K562 (cell line): Measurements from ENCODE around the gene CHMP4B. TPM values are rescaled to one million over a fixed set of nuclear protein-coding genes. Genes with fewer than 3 reads are reported as not detected.

ENCODE experiments used
- ATAC-seq: fragments of 200-7000 bp; cut with Tn5 transposase; 3 replicates; pipeline ENCODE4 v1.9.1; 2020; ENCODE audit warnings: moderate library complexity
- BruUV-seq: library from RNA; stranded (reverse); fragments of 400-500 nt; replicated peaks from 2 replicates; lab custom pipeline; 2021; lab: Mats Ljungman, UMichigan
- CTCF ChIA-PET: fragments of 300-600 bp; formaldehyde crosslinking; extraction: SDS; loops from one replicate; lab custom pipeline; 2021; ENCODE audit warnings: low intra/inter-chr PET ratio; lab: Yijun Ruan, JAX
- POLR2A ChIA-PET: fragments of 300-600, 350-650 bp; sonication (Branson Sonifier 250); formaldehyde crosslinking; extraction: SDS; loops from one replicate; lab custom pipeline; 2021; ENCODE audit warnings: antibody characterized with exemption, inconsistent platforms; lab: Yijun Ruan, JAX
- DNase-seq, 4 experiments: peaks; one replicate each; pipeline versions ENCODE4 v3.0.0 to v3.0.0-alpha.2; 2011 to 2018; ENCODE audit warnings: low spot score in 3 of 4, mixed read lengths in 3 of 4; ENCODE audit errors: extremely low read depth in 1 of 4
- FAIRE-seq: peaks from 2 replicates; lab custom pipeline; 2011; peaks lifted over from hg19 to GRCh38; lab: Jason Lieb, UNC
- H2AFZ ChIP-seq: 2 replicates; pipeline ENCODE4 v1.6.0; 2011; ENCODE audit warnings: low read depth, low read length, control low read depth, inconsistent platforms
- H3K27ac ChIP-seq: fragments of 200-600 bp; 3 replicates; pipeline ENCODE4 v1.8.0; 2011; ENCODE audit warnings: low read depth, mild to moderate bottlenecking, control low read depth, inconsistent platforms, low read length, moderate library complexity, mixed read lengths; ENCODE audit errors: extremely low read depth
- H3K27me3 ChIP-seq, 2 experiments: fragments of 300-600 bp in 1 of 2; 2 replicates in 1 of 2; 3 replicates in 1 of 2; pipeline versions ENCODE4 v1.6.0 to v1.8.0; 2011; ENCODE audit warnings: inconsistent platforms in 2 of 2, low read length in 2 of 2, mild to moderate bottlenecking in 1 of 2, mixed read lengths in 1 of 2, moderate library complexity in 1 of 2; ENCODE audit not compliant: control insufficient read depth in 2 of 2, insufficient read depth in 2 of 2
- H3K36me3 ChIP-seq: fragments of 300-600 bp; 3 replicates; pipeline ENCODE4 v1.8.0; 2011; ENCODE audit warnings: mild to moderate bottlenecking, low read length, inconsistent platforms; ENCODE audit not compliant: control insufficient read depth, insufficient read depth
- H3K4me1 ChIP-seq, 2 experiments: fragments of 200-600 bp in 1 of 2; replicated peaks in 1 of 2; 2 replicates in 1 of 2; 3 replicates in 1 of 2; pipeline versions ENCODE4 v1.5.1 to v1.8.0; 2011; ENCODE audit warnings: inconsistent platforms in 2 of 2, low read length in 2 of 2, mild to moderate bottlenecking in 1 of 2, mixed read lengths in 1 of 2, moderate library complexity in 1 of 2; ENCODE audit not compliant: control insufficient read depth in 2 of 2, insufficient read depth in 2 of 2
- H3K4me2 ChIP-seq: 2 replicates; pipeline ENCODE4 v1.6.1; 2011; ENCODE audit warnings: low read length, control low read depth, inconsistent platforms, mixed read lengths; ENCODE audit not compliant: insufficient read depth
- H3K4me3 ChIP-seq: fragments of 200-600 bp; sonication (generic), shearing (Covaris generic); 2 replicates; pipeline ENCODE4 v1.5.1; 2016; ENCODE audit warnings: control low read depth, inconsistent platforms
- H3K79me2 ChIP-seq: fragments of 200-600 bp; 3 replicates; pipeline ENCODE4 v1.8.0; 2011; ENCODE audit warnings: low read length, inconsistent platforms; ENCODE audit not compliant: control insufficient read depth, insufficient read depth
- H3K9ac ChIP-seq, 2 experiments: 2 replicates each; pipeline versions ENCODE4 v1.6.0 to v1.6.1; 2011; ENCODE audit warnings: low read depth in 2 of 2, low read length in 2 of 2, control low read depth in 1 of 2, inconsistent platforms in 1 of 2, mild to moderate bottlenecking in 1 of 2, mixed read lengths in 1 of 2; ENCODE audit not compliant: insufficient read depth in 1 of 2
- H3K9me1 ChIP-seq: one replicate; pipeline ENCODE4 v1.6.0; 2011; ENCODE audit warnings: inconsistent platforms, mild to moderate bottlenecking, low read length, moderate library complexity; ENCODE audit not compliant: control insufficient read depth, insufficient read depth
- H3K9me3 ChIP-seq: replicated peaks from 2 replicates; pipeline ENCODE4 v1.5.1; 2011; ENCODE audit warnings: low read depth, low read length, inconsistent platforms; ENCODE audit not compliant: control insufficient read depth, insufficient read depth
- H4K20me1 ChIP-seq: replicated peaks from 2 replicates; pipeline ENCODE4 v1.6.1; 2011; ENCODE audit warnings: low read length, inconsistent platforms, mixed read lengths; ENCODE audit not compliant: control insufficient read depth, insufficient read depth
- ARHGAP35 ChIP-seq: fragments of 450-650 bp; IDR thresholded peaks from 2 replicates; pipeline ENCODE4 v1.6.1; 2018; ENCODE audit not compliant: partially characterized antibody
- CEBPG ChIP-seq, 3 experiments: fragments of 200-800 bp in 1 of 3; sonication (Bioruptor generic) in 1 of 3; sonication (generic) in 1 of 3; formaldehyde crosslinking in 1 of 3; IDR thresholded peaks in 2 of 3; conservative IDR thresholded peaks in 1 of 3; 2 replicates each; pipeline versions ENCODE4 v1.6.1 to v1.8.0; 2016 to 2022; ENCODE audit warnings: missing compliant biosample characterization in 2 of 3, missing genetic modification characterization in 2 of 3, mild to moderate bottlenecking in 1 of 3, missing genetic modification reagents in 1 of 3
- COPS2 ChIP-seq: fragments of 450-650 bp; conservative IDR thresholded peaks from 2 replicates; pipeline ENCODE4 v1.6.1; 2016; ENCODE audit warnings: mild to moderate bottlenecking, moderate library complexity
- ETV1 ChIP-seq: fragments of 450-650 bp; conservative IDR thresholded peaks from 2 replicates; pipeline ENCODE4 v1.6.1; 2016; ENCODE audit warnings: missing genetic modification characterization, control low read depth, low read depth, missing compliant biosample characterization
- GABPA ChIP-seq: fragments of 200-800 bp; sonication (Bioruptor generic); conservative IDR thresholded peaks from 2 replicates; pipeline ENCODE4 v1.6.1; 2016; ENCODE audit warnings: low read depth, missing genetic modification characterization, missing compliant biosample characterization
- GABPB2 ChIP-seq: fragments of 250-450 bp; sonication (Bioruptor Pico); conservative IDR thresholded peaks from 2 replicates; pipeline ENCODE4 v1.5.1; 2021; ENCODE audit warnings: mild to moderate bottlenecking
- HDAC8 ChIP-seq: fragments of 450-650 bp; IDR thresholded peaks from 2 replicates; pipeline ENCODE4 v1.6.1; 2016; ENCODE audit warnings: mild to moderate bottlenecking, missing genetic modification characterization, moderate library complexity, missing compliant biosample characterization
- HSF4 ChIP-seq: fragments of 250-450 bp; sonication (Bioruptor Pico); IDR thresholded peaks from 2 replicates; pipeline ENCODE4 v2.1.2; 2022; ENCODE audit warnings: mild to moderate bottlenecking, moderate library complexity, borderline replicate concordance
- MIER1 ChIP-seq: fragments of 450-650 bp; IDR thresholded peaks from 2 replicates; pipeline ENCODE4 v1.6.1; 2016; ENCODE audit warnings: antibody characterized with exemption, mild to moderate bottlenecking, low read depth
- NCOA6 ChIP-seq: fragments of 450-650 bp; IDR thresholded peaks from 2 replicates; pipeline ENCODE4 v1.6.1; 2017; ENCODE audit warnings: mild to moderate bottlenecking
- NFATC3 ChIP-seq: fragments of 450-650 bp; IDR thresholded peaks from 2 replicates; pipeline ENCODE4 v1.6.1; 2017; ENCODE audit warnings: mild to moderate bottlenecking
- NR4A1 ChIP-seq, 2 experiments: fragments of 250-450 bp in 1 of 2; fragments of 450-650 bp in 1 of 2; sonication (Bioruptor Pico) in 1 of 2; IDR thresholded peaks; 2 replicates each; pipeline versions ENCODE4 v1.4.0 to v1.6.1; 2016 to 2020; ENCODE audit warnings: mild to moderate bottlenecking in 2 of 2, missing compliant biosample characterization in 1 of 2, missing genetic modification characterization in 1 of 2, moderate library complexity in 1 of 2
- RBM34 ChIP-seq: fragments of 200-400 bp; formaldehyde crosslinking; IDR thresholded peaks from 2 replicates; pipeline ENCODE4 v1.6.1; 2018; ENCODE audit warnings: low read length, borderline replicate concordance; ENCODE audit not compliant: insufficient read depth
- ZFP36 ChIP-seq: fragments of 150-350 bp; IDR thresholded peaks from 2 replicates; pipeline ENCODE4 v1.6.1; 2018; ENCODE audit warnings: low read length, low read depth; ENCODE audit not compliant: partially characterized antibody
- ZNF134 ChIP-seq: fragments of 250-450 bp; sonication (Bioruptor Pico); conservative IDR thresholded peaks from 2 replicates; pipeline ENCODE4 v1.4.0; 2020
- ZNF274 ChIP-seq: IDR thresholded peaks from 2 replicates; pipeline ENCODE4 v1.6.1; 2011; ENCODE audit warnings: low read depth, mild to moderate bottlenecking, low read length, moderate library complexity, borderline replicate concordance
- ZNF436 ChIP-seq: fragments of 250-450, 450-650 bp; sonication (Bioruptor Pico); formaldehyde crosslinking; IDR thresholded peaks from 2 replicates; pipeline ENCODE4 v1.7.0; 2020; ENCODE audit warnings: mild to moderate bottlenecking
- ZNF695 ChIP-seq: fragments of 450-650 bp; formaldehyde crosslinking; IDR thresholded peaks from 2 replicates; pipeline ENCODE4 v1.4.0; 2020; ENCODE audit warnings: mild to moderate bottlenecking, moderate library complexity
- WGBS: fragments of 100-300 bp; shearing (Covaris generic); methylation state at CpG from one replicate; pipeline ENCODE4 v1.1.6; 2016; ENCODE audit warnings: low coverage, mixed read lengths; ENCODE audit not compliant: insufficient coverage; ENCODE audit errors: missing lambda C conversion rate; 5-methylcytosine and 5-hydroxymethylcytosine counted together
- in situ Hi-C: fragments of 300-500 bp; cut with MboI; formaldehyde crosslinking; loops from 4 replicates; pipeline ENCODE4 v1.15.0; 2018; ENCODE audit warnings: inconsistent platforms, mixed read lengths
- intact Hi-C: fragments of 100-400 bp; cut with micrococcal nuclease; formaldehyde crosslinking; loops from 2 replicates; pipeline ENCODE4 v1.14.2; 2022
- polyA plus RNA-seq, 8 experiments: library from polyadenylated mRNA; depleted of rRNA in 4 of 8; stranded (reverse) in 5 of 8; unstranded in 3 of 8; fragments of >200 nt; fragmentation: Nextera tagmentation in 2 of 8; fragmentation: Illumina TruSeq in 1 of 8; extraction: Ambion mirVana in 2 of 8; extraction: Trizol in 1 of 8; gene quantifications; 2 replicates each; pipeline versions ENCODE4 v1.2.1 to v1.2.3, GENCODE V29; 2011 to 2014; ENCODE audit warnings: inconsistent platforms in 1 of 8, missing spikeins in 1 of 8
- total RNA-seq, 7 experiments: library from RNA; depleted of rRNA in 6 of 7; stranded (reverse); fragments of >200 nt in 6 of 7; fragmentation: Illumina TruSeq in 2 of 7; extraction: Trizol in 2 of 7; gene quantifications; 2 replicates each; pipeline versions ENCODE4 v1.2.1 to v1.2.3, GENCODE V29; 2011 to 2021; ENCODE audit warnings: low replicate concordance in 1 of 7
- TF ChIP-seq, protein P1 (sequence below): sonication (generic); formaldehyde crosslinking; IDR thresholded peaks from 2 replicates; pipeline ENCODE4 v1.5.0; 2020; ENCODE audit warnings: missing genetic modification reagents

Gene CHMP4B
- total and polyA plus RNA-seq, 9 of the 15 experiments (the other 6 are each of a cell fraction or from before 2014, with no cell fraction given) = 1.8 to 64.7 (median 31.8) TPM

DNA sequence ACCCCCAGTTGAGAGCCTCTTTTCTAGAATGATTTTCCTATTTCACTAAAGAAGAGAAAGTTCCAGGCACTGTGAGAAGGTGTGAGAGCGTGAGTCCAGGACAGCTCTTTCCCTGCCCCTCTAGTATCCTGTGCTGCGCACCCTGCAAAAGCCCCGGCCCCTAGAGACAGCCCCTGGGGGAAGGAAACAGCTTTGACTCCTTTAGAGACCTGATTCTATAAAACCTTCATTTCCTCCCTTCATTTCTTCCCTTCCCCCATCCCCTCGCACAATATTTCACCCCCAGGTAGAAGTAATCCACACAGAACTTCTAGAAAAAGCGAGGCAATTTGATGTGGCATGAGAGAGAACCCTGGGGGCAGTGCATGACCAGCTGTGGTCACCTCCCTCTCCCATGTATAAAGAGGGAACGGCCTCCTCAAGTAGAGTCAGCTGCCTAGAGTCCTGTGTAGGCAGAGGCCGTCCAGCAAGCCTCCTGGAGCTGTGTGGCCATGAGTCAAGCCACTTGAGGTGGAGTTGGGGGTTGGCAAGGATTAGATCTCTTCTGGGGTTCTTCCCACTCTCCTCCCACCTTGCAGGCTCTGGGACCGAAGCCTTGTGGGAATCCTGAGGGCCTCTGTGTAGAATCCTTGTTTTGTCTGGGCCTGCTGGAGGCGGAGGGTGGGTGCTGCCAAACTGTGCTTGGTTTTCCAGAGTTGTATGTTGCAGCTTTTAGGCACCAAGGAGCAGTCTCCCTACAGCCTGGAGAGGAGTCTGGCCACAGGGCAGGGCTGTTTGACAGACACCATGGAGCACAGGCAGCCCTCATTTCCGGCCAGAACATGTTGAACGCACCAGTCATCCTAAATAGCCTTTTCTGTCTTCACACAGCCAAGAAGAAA is 41.7 kb downstream of the CHMP4B start (continued):
- TF ChIP-seq ZNF695 (CRISPR knock-in tag) = no peak
- no peak for TF ChIP-seq NFATC3
- no peak for TF ChIP-seq GABPA (tag)
- TF ChIP-seq, all 486 proteins: peak for 0

DNA sequence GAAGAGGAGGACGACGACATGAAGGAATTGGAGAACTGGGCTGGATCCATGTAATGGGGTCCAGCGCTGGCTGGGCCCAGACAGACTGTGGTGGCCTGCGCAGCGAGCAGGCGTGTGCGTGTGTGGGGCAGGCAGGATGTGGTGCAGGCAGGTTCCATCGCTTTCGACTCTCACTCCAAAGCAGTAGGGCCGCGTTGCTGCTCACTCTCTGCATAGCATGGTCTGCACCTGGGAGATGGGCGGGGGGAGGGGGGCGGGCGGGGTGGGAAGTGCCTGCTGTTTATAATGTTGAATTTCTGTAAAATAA is 42.3 kb downstream of the CHMP4B start:
- WGBS = 95% methylated on average over 11 of the region's 14 CpGs
- CTCF ChIA-PET = no interaction called here
- peaks cover 47% of the 10 kb centered on the region; the same call in 2 of the 3 replicates for H3K36me3 ChIP-seq
- H3K27me3 ChIP-seq = no peaks in the 10 kb centered on the region
- no peak overlapping the region for H3K4me2 ChIP-seq
- H3K9ac ChIP-seq = no peak overlapping the region
- no peak overlapping the region for H3K27ac ChIP-seq
- H3K4me3 ChIP-seq = no peak overlapping the region
- no peak for DNase-seq
- BruUV-seq = no TSS peak
- no peaks in the 10 kb centered on the region for H3K9me1 ChIP-seq
- H3K4me1 ChIP-seq = no peaks in the 10 kb centered on the region
- POLR2A ChIA-PET = no interaction called here
- H3K9me3 ChIP-seq = no peaks in the 10 kb centered on the region
- no peak for TF ChIP-seq NR4A1 (CRISPR knock-in tag; IDR thresholded peaks at IDR 0.05)
- TF ChIP-seq NR4A1 (tag; IDR thresholded peaks at IDR 0.05) = no peak
- no peak for TF ChIP-seq ARHGAP35
- TF ChIP-seq ZNF274 = no peak
- no peak for TF ChIP-seq ETV1 (tag)
- TF ChIP-seq ZNF436 (CRISPR knock-in tag) = no peak
- no peak for TF ChIP-seq ZFP36
- no peak for TF ChIP-seq COPS2
- TF ChIP-seq ZNF134 (CRISPR knock-in tag) = no peak
- TF ChIP-seq, protein P1, sequence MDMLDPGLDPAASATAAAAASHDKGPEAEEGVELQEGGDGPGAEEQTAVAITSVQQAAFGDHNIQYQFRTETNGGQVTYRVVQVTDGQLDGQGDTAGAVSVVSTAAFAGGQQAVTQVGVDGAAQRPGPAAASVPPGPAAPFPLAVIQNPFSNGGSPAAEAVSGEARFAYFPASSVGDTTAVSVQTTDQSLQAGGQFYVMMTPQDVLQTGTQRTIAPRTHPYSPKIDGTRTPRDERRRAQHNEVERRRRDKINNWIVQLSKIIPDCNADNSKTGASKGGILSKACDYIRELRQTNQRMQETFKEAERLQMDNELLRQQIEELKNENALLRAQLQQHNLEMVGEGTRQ (CRISPR knock-in tag) = no peak
- TF ChIP-seq CEBPG (CRISPR knock-in tag; IDR thresholded peaks at IDR 0.05) = no peak
- no peak for TF ChIP-seq CEBPG (tag; conservative IDR thresholded peaks at IDR 0.05 in 1 of 2, IDR thresholded peaks at IDR 0.05 in 1 of 2)
- TF ChIP-seq HDAC8 = no peak
- TF ChIP-seq HSF4 = no peak
- TF ChIP-seq NCOA6 = no peak
- no peak for TF ChIP-seq MIER1
- no peak for TF ChIP-seq GABPB2 (CRISPR knock-in tag)
- no peak for TF ChIP-seq RBM34
- TF ChIP-seq, all 486 proteins: peak for 0
- Histone ChIP-seq H3K79me2 (peaks cover 5% of the 10 kb centered on the region; the same call in 1 of the 3 replicates), H2AFZ (no peak overlapping the region), H4K20me1 (peaks cover 6% of the 10 kb centered on the region; the same call in 1 of the 2 replicates)
- intact Hi-C loops (no loop called here), in situ Hi-C loops (no loop called here)
- FAIRE-seq = no peak
- ATAC-seq = no peak
